GM19035 (cell line): ENCODE data around the gene NFATC1.

ENCODE experiments used
- ATAC-seq: cut with Tn5 transposase; IDR thresholded peaks from one replicate; pipeline ENCODE4 v1.9.1; 2021; ENCODE audit not compliant: unreplicated experiment

Gene NFATC1

GRCh38 chr18:79422022-79422782 is 26.5 kb downstream of the NFATC1 start:
- ATAC-seq: peak; percentile 70

- ATAC-seq: no peak
Measured at GRCh38 chr18:79422783-79423165, 27.0 kb downstream of the NFATC1 start.

- ATAC-seq: no peak
Measured at GRCh38 chr18:79423211-79424007, 27.7 kb downstream of the NFATC1 start.

GRCh38 chr18:79424008-79424565 is 28.4 kb downstream of the NFATC1 start:
- no peak for ATAC-seq

GRCh38 chr18:79424880-79425568 is 29.3 kb downstream of the NFATC1 start:
- no peak for ATAC-seq

GRCh38 chr18:79425569-79425886 is 29.8 kb downstream of the NFATC1 start:
- no peak for ATAC-seq

- no peak for ATAC-seq
Measured at GRCh38 chr18:79426376-79427300, 30.9 kb downstream of the NFATC1 start.

GRCh38 chr18:79427368-79428225 is 31.9 kb downstream of the NFATC1 start:
- no peak for ATAC-seq

- ATAC-seq: no peak
Measured at GRCh38 chr18:79428287-79428686, 32.6 kb downstream of the NFATC1 start.

- no peak for ATAC-seq
Measured at GRCh38 chr18:79429381-79429780, 33.7 kb downstream of the NFATC1 start.

- ATAC-seq: no peak
Measured at GRCh38 chr18:79429785-79430281, 34.1 kb downstream of the NFATC1 start.

GRCh38 chr18:79432376-79433120 is 36.8 kb downstream of the NFATC1 start:
- ATAC-seq: no peak

- no peak for ATAC-seq
Measured at GRCh38 chr18:79433431-79433830, 37.7 kb downstream of the NFATC1 start.

- ATAC-seq: no peak
Measured at GRCh38 chr18:79434607-79435401, 39.1 kb downstream of the NFATC1 start.

- ATAC-seq: no peak
Measured at GRCh38 chr18:79436556-79437275, 41.0 kb downstream of the NFATC1 start.

- ATAC-seq: no peak
Measured at GRCh38 chr18:79438089-79438897, 42.6 kb downstream of the NFATC1 start.
